Measurements from ENCODE around the gene SFT2D1.

DNA sequence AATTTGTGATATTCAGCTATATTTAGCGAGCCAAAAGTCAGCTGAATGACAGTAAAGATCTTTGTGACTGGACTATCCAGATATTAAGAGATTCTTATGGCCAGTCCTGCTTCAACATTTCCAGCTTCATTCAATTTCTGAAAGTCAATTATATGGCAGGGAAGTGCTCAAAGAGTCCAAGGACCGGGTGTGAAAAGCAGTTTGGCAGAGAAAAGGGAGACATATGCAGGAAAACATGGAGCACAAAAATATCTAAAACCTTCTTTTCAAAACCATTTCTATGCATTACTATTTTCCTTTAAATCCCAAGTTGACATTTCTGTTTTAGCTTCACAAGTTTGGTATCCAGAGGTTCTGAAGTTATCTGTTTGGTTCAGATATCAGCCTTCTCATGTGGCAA, 35.4 kb upstream of the SFT2D1 start:
- TF ChIP-seq, protein P1, sequence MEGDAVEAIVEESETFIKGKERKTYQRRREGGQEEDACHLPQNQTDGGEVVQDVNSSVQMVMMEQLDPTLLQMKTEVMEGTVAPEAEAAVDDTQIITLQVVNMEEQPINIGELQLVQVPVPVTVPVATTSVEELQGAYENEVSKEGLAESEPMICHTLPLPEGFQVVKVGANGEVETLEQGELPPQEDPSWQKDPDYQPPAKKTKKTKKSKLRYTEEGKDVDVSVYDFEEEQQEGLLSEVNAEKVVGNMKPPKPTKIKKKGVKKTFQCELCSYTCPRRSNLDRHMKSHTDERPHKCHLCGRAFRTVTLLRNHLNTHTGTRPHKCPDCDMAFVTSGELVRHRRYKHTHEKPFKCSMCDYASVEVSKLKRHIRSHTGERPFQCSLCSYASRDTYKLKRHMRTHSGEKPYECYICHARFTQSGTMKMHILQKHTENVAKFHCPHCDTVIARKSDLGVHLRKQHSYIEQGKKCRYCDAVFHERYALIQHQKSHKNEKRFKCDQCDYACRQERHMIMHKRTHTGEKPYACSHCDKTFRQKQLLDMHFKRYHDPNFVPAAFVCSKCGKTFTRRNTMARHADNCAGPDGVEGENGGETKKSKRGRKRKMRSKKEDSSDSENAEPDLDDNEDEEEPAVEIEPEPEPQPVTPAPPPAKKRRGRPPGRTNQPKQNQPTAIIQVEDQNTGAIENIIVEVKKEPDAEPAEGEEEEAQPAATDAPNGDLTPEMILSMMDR (IDR thresholded peaks at IDR 0.05), result no peak
- no peak for TF ChIP-seq POLR2A (IDR thresholded peaks at IDR 0.05)
- TF ChIP-seq EP300 (IDR thresholded peaks at IDR 0.05), result no peak
